GM12873 (cell line): ENCODE measurements around the gene TAOK1.
A peak's percentile ranks its signal among the peaks of the same experiment; 100 is the strongest.

Experiments
- CTCF ChIP-seq: IDR thresholded peaks from 2 replicates; pipeline ENCODE4 v1.5.1; 2012; ENCODE audit warnings: low read depth, mild to moderate bottlenecking, moderate library complexity, low read length, control low read depth; ENCODE audit not compliant: insufficient read depth; ENCODE audit errors: missing control alignments

Gene TAOK1

GRCh38 chr17:29593591-29594518 is 203.7 kb downstream of the TAOK1 start:
- TF ChIP-seq CTCF = peak; percentile 30

- no peak for TF ChIP-seq CTCF
Measured at GRCh38 chr17:29594519-29595090, 204.4 kb downstream of the TAOK1 start.

- no peak for TF ChIP-seq CTCF
Measured at GRCh38 chr17:29595107-29595942, 205.2 kb downstream of the TAOK1 start.

- no peak for TF ChIP-seq CTCF
Measured at GRCh38 chr17:29595943-29596774, 206.0 kb downstream of the TAOK1 start.

- TF ChIP-seq CTCF = no peak
Measured at GRCh38 chr17:29596811-29597210, 206.6 kb downstream of the TAOK1 start.

GRCh38 chr17:29597361-29598172 is 207.4 kb downstream of the TAOK1 start:
- TF ChIP-seq CTCF = no peak
